HEK293T (cell line): ENCODE data around the gene TCERG1L.

Experiments
- CTCF ChIA-PET: fragments of 350-600 bp; formaldehyde crosslinking; extraction: SDS; loops from one replicate; lab custom pipeline; 2021; ENCODE audit warnings: antibody characterized with exemption, inconsistent platforms; lab: Yijun Ruan, JAX
- POLR2A ChIA-PET: fragments of 350-600 bp; formaldehyde crosslinking; extraction: SDS; loops from one replicate; lab custom pipeline; 2020; ENCODE audit warnings: antibody characterized with exemption, inconsistent platforms; lab: Yijun Ruan, JAX
- DNase-seq: peaks from one replicate; pipeline ENCODE4 v3.0.0; 2012; ENCODE audit warnings: mixed read lengths; ENCODE audit errors: extremely low spot score
- ARNT ChIP-seq: fragments of 450-650 bp; IDR thresholded peaks from 2 replicates; pipeline ENCODE4 v1.6.1; 2017; ENCODE audit warnings: mild to moderate bottlenecking
- BHLHE40 ChIP-seq: fragments of 450-650 bp; IDR thresholded peaks from 2 replicates; pipeline ENCODE4 v1.6.1; 2016; ENCODE audit warnings: mild to moderate bottlenecking, moderate library complexity, borderline replicate concordance
- CTBP1 ChIP-seq: fragments of 450-650 bp; IDR thresholded peaks from 2 replicates; pipeline ENCODE4 v1.6.1; 2016; ENCODE audit warnings: borderline replicate concordance
- ELF4 ChIP-seq: fragments of 450-650 bp; IDR thresholded peaks from 2 replicates; pipeline ENCODE4 v1.6.1; 2017; ENCODE audit warnings: antibody characterized with exemption
- FOXA1 ChIP-seq: fragments of 450-650 bp; IDR thresholded peaks from 2 replicates; pipeline ENCODE4 v1.6.1; 2016; ENCODE audit warnings: mild to moderate bottlenecking
- FOXK2 ChIP-seq: fragments of 450-650 bp; IDR thresholded peaks from 2 replicates; pipeline ENCODE4 v1.6.1; 2016; ENCODE audit warnings: mild to moderate bottlenecking
- FOXM1 ChIP-seq: fragments of 450-650 bp; IDR thresholded peaks from 2 replicates; pipeline ENCODE4 v1.6.1; 2017; ENCODE audit warnings: mild to moderate bottlenecking, borderline replicate concordance
- HDGF ChIP-seq: fragments of 450-650 bp; IDR thresholded peaks from 2 replicates; pipeline ENCODE4 v1.6.1; 2017; ENCODE audit warnings: antibody characterized with exemption, borderline replicate concordance
- L3MBTL2 ChIP-seq: fragments of 450-650 bp; conservative IDR thresholded peaks from 2 replicates; pipeline ENCODE4 v1.6.1; 2016; ENCODE audit warnings: mild to moderate bottlenecking
- LEF1 ChIP-seq: fragments of 450-650 bp; IDR thresholded peaks from 2 replicates; pipeline ENCODE4 v1.6.1; 2017; ENCODE audit warnings: mild to moderate bottlenecking, borderline replicate concordance
- NFRKB ChIP-seq: fragments of 450-650 bp; IDR thresholded peaks from 2 replicates; pipeline ENCODE4 v1.6.1; 2016; ENCODE audit warnings: mild to moderate bottlenecking, moderate library complexity
- PKNOX1 ChIP-seq: fragments of 450-650 bp; IDR thresholded peaks from 2 replicates; pipeline ENCODE4 v1.6.1; 2016
- SP1 ChIP-seq: fragments of 450-650 bp; IDR thresholded peaks from 2 replicates; pipeline ENCODE4 v1.6.1; 2017
- SUZ12 ChIP-seq: fragments of 450-650 bp; IDR thresholded peaks from 2 replicates; pipeline ENCODE4 v1.6.1; 2016; ENCODE audit warnings: mild to moderate bottlenecking
- TARDBP ChIP-seq: fragments of 450-650 bp; IDR thresholded peaks from 2 replicates; pipeline ENCODE4 v1.6.1; 2016
- ZNF384 ChIP-seq: fragments of 450-650 bp; IDR thresholded peaks from 2 replicates; pipeline ENCODE4 v1.6.1; 2016

TCERG1L gene

GRCh38 chr10:131226446-131227162 lies 84.9 kb downstream of the TCERG1L start:
- ChIA-PET POLR2A (no interaction called here), CTCF (no interaction called here)
- TF ChIP-seq FOXA1 (no peak), FOXM1 (no peak), CTBP1 (no peak), ARNT (no peak), LEF1 (no peak), L3MBTL2 (no peak), BHLHE40 (no peak), ZNF384 (no peak), PKNOX1 (no peak), SP1 (no peak), FOXK2 (no peak), SUZ12 (no peak), TARDBP (no peak), NFRKB (no peak), HDGF (no peak), ELF4 (no peak)
- DNase-seq, result no peak

- ChIA-PET POLR2A (no interaction called here), CTCF (no interaction called here)
- TF ChIP-seq ZNF384 (no peak), FOXA1 (no peak), L3MBTL2 (no peak), ARNT (no peak), TARDBP (no peak), HDGF (no peak), SP1 (no peak), NFRKB (no peak), PKNOX1 (no peak), BHLHE40 (no peak), ELF4 (no peak), FOXM1 (no peak), CTBP1 (no peak), LEF1 (no peak), FOXK2 (no peak), SUZ12 (no peak)
- DNase-seq, result no peak
Measured at GRCh38 chr10:131224106-131224505, 87.4 kb downstream of the TCERG1L start.

- ChIA-PET CTCF (no interaction called here), POLR2A (no interaction called here)
- TF ChIP-seq SUZ12, result no peak
- no peak for TF ChIP-seq ARNT
- TF ChIP-seq ZNF384, result no peak
- TF ChIP-seq BHLHE40, result no peak
- TF ChIP-seq FOXK2, result no peak
- TF ChIP-seq PKNOX1, result no peak
- no peak for TF ChIP-seq CTBP1
- TF ChIP-seq TARDBP, result no peak
- no peak for DNase-seq
Measured at GRCh38 chr10:131223422-131223821, 88.1 kb downstream of the TCERG1L start.

GRCh38 chr10:131222986-131223385 lies 88.5 kb downstream of the TCERG1L start:
- no peak for DNase-seq
- ChIA-PET CTCF (no interaction called here), POLR2A (no interaction called here)
- no peak for TF ChIP-seq FOXA1
- TF ChIP-seq ZNF384, result no peak
- no peak for TF ChIP-seq SP1
- TF ChIP-seq CTBP1, result no peak
- no peak for TF ChIP-seq ELF4
- TF ChIP-seq SUZ12, result no peak

GRCh38 chr10:131221632-131222277 lies 89.8 kb downstream of the TCERG1L start:
- CTCF ChIA-PET, result no interaction called here
- POLR2A ChIA-PET, result no interaction called here
- DNase-seq, result no peak
- TF ChIP-seq BHLHE40, result no peak
- TF ChIP-seq NFRKB, result no peak
- TF ChIP-seq SP1, result no peak
- no peak for TF ChIP-seq FOXA1
- no peak for TF ChIP-seq SUZ12
- TF ChIP-seq FOXK2, result no peak
- no peak for TF ChIP-seq L3MBTL2
- TF ChIP-seq LEF1, result no peak

GRCh38 chr10:131220601-131221171 lies 90.8 kb downstream of the TCERG1L start:
- ChIA-PET POLR2A (no interaction called here), CTCF (no interaction called here)
- no peak for DNase-seq
- TF ChIP-seq LEF1, result no peak

- TF ChIP-seq ARNT, result no peak
- no peak for TF ChIP-seq CTBP1
- TF ChIP-seq ELF4, result no peak
- no peak for TF ChIP-seq HDGF
- no peak for TF ChIP-seq LEF1
- no peak for TF ChIP-seq FOXM1
- ChIA-PET POLR2A (no interaction called here), CTCF (no interaction called here)
- no peak for DNase-seq
Measured at GRCh38 chr10:131219955-131220489, 91.5 kb downstream of the TCERG1L start.
